Measurements from ENCODE around the gene ZMYND8. TPM values are rescaled to one million over a fixed set of nuclear protein-coding genes. Genes with fewer than 3 reads are reported as not detected.

Gene ZMYND8
- polyA plus RNA-seq, 3 donors = 1.4 to 13.8 (median 5.8) TPM

DNA sequence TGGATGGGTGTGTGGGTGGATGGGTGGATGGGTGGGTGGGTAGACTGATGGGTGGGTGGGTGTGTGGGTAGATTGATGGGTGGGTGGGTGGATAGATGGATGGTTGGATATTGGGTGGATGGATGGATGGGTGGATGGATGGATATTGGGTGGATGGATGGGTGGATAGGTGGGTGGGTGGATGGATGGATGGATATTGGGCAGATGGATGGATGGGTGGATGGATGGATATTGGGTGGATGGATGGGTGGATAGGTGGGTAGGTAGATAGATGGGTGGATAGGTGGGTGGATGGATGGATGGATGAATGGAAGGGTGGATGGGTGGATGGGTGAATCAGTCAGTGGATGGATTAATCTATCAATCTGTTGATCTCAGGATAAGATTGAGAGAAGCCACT is 177.2 kb downstream of the ZMYND8 start:
- H4K20me1 ChIP-seq (ENCODE audit: insufficient read depth, low read length) = no peaks in the 10 kb centered on the region
- no peaks in the 10 kb centered on the region for H3K9me3 ChIP-seq (replicated peaks in 1 of 2; ENCODE audit: control insufficient read depth in 1 of 2, insufficient read depth in 1 of 2, low read length in 2 of 2)
- TF ChIP-seq CTCF (IDR thresholded peaks at IDR 0.05) = no peak
- no peaks in the 10 kb centered on the region for H3K36me3 Mint-ChIP-seq
- intact Hi-C loops (cut with micrococcal nuclease) = loop anchor here in 1 of 2 donors (10.0 kb wide), 1 partner anchor 424 kb away; no protein-coding TSS in a partner anchor
- H3K9ac ChIP-seq (ENCODE audit: insufficient read depth, low read length, poor library complexity, severe bottlenecking) = no peak overlapping the region
- no peaks in the 10 kb centered on the region for H3K79me2 ChIP-seq (ENCODE audit: insufficient read depth, low read length)
- H3K27me3 ChIP-seq (ENCODE audit: control insufficient read depth in 2 of 2, insufficient read depth in 2 of 2, low read length in 2 of 2) = no peaks in the 10 kb centered on the region
- H3K27ac ChIP-seq (ENCODE audit: low read depth in 1 of 2, low read length in 2 of 2) = no peak overlapping the region
- no peak overlapping the region for H3K4me2 ChIP-seq (replicated peaks; ENCODE audit: extremely low read depth, low read length, poor library complexity, severe bottlenecking)
- peaks cover 3% of the 10 kb centered on the region for H3K4me1 Mint-ChIP-seq
- peaks cover 0 to 7% (median 0%) of the 10 kb centered on the region in 7 donors for H3K9me3 Mint-ChIP-seq
- no peaks in the 10 kb centered on the region for H3K4me1 ChIP-seq (ENCODE audit: control insufficient read depth in 1 of 2, insufficient read depth in 2 of 2, low read length in 2 of 2)
- no peak overlapping the region for H3K27ac Mint-ChIP-seq
- no peak overlapping the region for H3K4me3 ChIP-seq (replicated peaks in 1 of 3; ENCODE audit: low read depth in 2 of 3, low read length in 3 of 3)
- no peak overlapping the region for H3K4me3 Mint-ChIP-seq
- no peak overlapping the region for H2AFZ ChIP-seq (ENCODE audit: insufficient read depth, low read depth, low read length, poor library complexity, severe bottlenecking)
- peaks cover 5 to 21% (median 8%) of the 10 kb centered on the region in 3 donors for H3K27me3 Mint-ChIP-seq (ENCODE audit: low read depth in 3 of 3)
- no peak for DNase-seq
- no peaks in the 10 kb centered on the region for H3K36me3 ChIP-seq (replicated peaks in 1 of 2; ENCODE audit: control insufficient read depth in 1 of 2, insufficient read depth in 2 of 2, low read length in 2 of 2)

DNA sequence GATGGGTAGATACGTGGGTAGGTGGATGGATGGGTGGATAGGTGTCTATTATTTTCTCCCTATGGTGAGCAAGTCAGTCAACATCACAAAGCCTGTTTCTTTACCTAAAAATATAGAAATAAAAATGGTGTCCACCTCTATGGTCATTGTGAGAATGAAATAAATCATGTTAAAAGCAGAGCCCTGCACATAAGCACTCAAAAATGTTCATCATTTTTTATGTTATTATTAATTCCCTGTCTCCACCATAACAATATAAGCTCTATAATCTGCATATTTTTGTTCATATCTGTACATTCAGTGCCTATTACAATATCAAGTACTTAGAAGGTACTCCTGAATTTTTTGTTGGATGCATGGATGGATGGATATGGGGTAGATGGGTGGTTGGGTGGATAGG is 177.6 kb downstream of the ZMYND8 start:
- no peaks in the 10 kb centered on the region for H3K4me1 ChIP-seq (ENCODE audit: control insufficient read depth in 1 of 2, insufficient read depth in 2 of 2, low read length in 2 of 2)
- H3K4me3 ChIP-seq (replicated peaks in 1 of 3; ENCODE audit: low read depth in 2 of 3, low read length in 3 of 3) = no peak overlapping the region
- H4K20me1 ChIP-seq (ENCODE audit: insufficient read depth, low read length) = no peaks in the 10 kb centered on the region
- no peak overlapping the region for H3K9ac ChIP-seq (ENCODE audit: insufficient read depth, low read length, poor library complexity, severe bottlenecking)
- H3K9me3 Mint-ChIP-seq = peaks cover 0 to 7% (median 0%) of the 10 kb centered on the region in 7 donors
- no peak overlapping the region for H3K4me3 Mint-ChIP-seq
- intact Hi-C loops (cut with micrococcal nuclease) = loop anchor here in 1 of 2 donors (10.0 kb wide), 1 partner anchor 424 kb away; no protein-coding TSS in a partner anchor
- H3K36me3 Mint-ChIP-seq = no peaks in the 10 kb centered on the region
- no peak overlapping the region for H2AFZ ChIP-seq (ENCODE audit: insufficient read depth, low read depth, low read length, poor library complexity, severe bottlenecking)
- peaks cover 3% of the 10 kb centered on the region for H3K4me1 Mint-ChIP-seq
- no peak overlapping the region for H3K27ac Mint-ChIP-seq
- H3K27ac ChIP-seq (ENCODE audit: low read depth in 1 of 2, low read length in 2 of 2) = no peak overlapping the region
- no peak overlapping the region for H3K4me2 ChIP-seq (replicated peaks; ENCODE audit: extremely low read depth, low read length, poor library complexity, severe bottlenecking)
- H3K79me2 ChIP-seq (ENCODE audit: insufficient read depth, low read length) = no peaks in the 10 kb centered on the region
- no peaks in the 10 kb centered on the region for H3K27me3 ChIP-seq (ENCODE audit: control insufficient read depth in 2 of 2, insufficient read depth in 2 of 2, low read length in 2 of 2)
- no CpG with 5 or more reads among the region's 1 CpG for WGBS (ENCODE audit: insufficient coverage)
- no peak for DNase-seq
- no peak for TF ChIP-seq CTCF (IDR thresholded peaks at IDR 0.05)
- H3K9me3 ChIP-seq (replicated peaks in 1 of 2; ENCODE audit: control insufficient read depth in 1 of 2, insufficient read depth in 1 of 2, low read length in 2 of 2) = no peaks in the 10 kb centered on the region
- peaks cover under 1 to 21% (median 8%) of the 10 kb centered on the region in 3 donors for H3K27me3 Mint-ChIP-seq (ENCODE audit: low read depth in 3 of 3)
- H3K36me3 ChIP-seq (replicated peaks in 1 of 2; ENCODE audit: control insufficient read depth in 1 of 2, insufficient read depth in 2 of 2, low read length in 2 of 2) = no peaks in the 10 kb centered on the region

All from CD14-positive monocyte (primary cell).